ENCODE measurements around the gene KCNK3.
"Not testable (repeated sequence)": the region's sequence is repeated elsewhere in the genome, so short reads cannot be mapped to it uniquely, and the experiment has no call there.

DNA sequence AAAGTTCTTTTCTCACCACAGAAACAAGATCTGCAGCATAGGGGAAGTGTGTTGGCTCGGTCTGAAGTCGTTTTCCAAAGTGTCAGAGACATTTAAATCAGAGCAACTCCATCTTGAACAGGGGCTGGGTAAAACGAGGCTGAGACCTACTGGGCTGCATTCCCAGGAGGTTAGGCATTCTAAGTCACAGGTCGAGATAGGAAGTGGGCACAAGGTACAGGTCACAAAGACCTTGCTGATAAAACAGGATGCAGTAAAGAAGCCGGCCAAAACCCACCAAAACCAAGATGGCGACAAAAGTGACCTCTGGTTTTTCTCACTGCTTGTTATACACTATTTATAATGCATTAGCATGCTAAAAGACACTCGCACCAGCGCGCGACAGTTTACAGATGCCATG, 68.5 kb downstream of the KCNK3 start:
- not testable (repeated sequence) for TF ChIP-seq GABPA (IDR thresholded peaks at IDR 0.05; ENCODE audit: low read depth); REST (IDR thresholded peaks at IDR 0.05; ENCODE audit: insufficient replicate concordance, low read depth); POLR2AphosphoS5 (IDR thresholded peaks at IDR 0.05; ENCODE audit: low read depth); SPI1 (IDR thresholded peaks at IDR 0.05; ENCODE audit: borderline replicate concordance, low read depth)
- TF ChIP-seq, protein P1, sequence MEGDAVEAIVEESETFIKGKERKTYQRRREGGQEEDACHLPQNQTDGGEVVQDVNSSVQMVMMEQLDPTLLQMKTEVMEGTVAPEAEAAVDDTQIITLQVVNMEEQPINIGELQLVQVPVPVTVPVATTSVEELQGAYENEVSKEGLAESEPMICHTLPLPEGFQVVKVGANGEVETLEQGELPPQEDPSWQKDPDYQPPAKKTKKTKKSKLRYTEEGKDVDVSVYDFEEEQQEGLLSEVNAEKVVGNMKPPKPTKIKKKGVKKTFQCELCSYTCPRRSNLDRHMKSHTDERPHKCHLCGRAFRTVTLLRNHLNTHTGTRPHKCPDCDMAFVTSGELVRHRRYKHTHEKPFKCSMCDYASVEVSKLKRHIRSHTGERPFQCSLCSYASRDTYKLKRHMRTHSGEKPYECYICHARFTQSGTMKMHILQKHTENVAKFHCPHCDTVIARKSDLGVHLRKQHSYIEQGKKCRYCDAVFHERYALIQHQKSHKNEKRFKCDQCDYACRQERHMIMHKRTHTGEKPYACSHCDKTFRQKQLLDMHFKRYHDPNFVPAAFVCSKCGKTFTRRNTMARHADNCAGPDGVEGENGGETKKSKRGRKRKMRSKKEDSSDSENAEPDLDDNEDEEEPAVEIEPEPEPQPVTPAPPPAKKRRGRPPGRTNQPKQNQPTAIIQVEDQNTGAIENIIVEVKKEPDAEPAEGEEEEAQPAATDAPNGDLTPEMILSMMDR (IDR thresholded peaks at IDR 0.05; ENCODE audit: insufficient read depth, low read length), result not testable (repeated sequence)

All from HL-60 (cell line).